ENCODE measurements around the gene RYR1.
A peak's percentile ranks its signal among the peaks of the same experiment; 100 is the strongest.
"Not testable (repeated sequence)": the region's sequence is repeated elsewhere in the genome, so short reads cannot be mapped to it uniquely, and the experiment has no call there.

Gene RYR1

DNA sequence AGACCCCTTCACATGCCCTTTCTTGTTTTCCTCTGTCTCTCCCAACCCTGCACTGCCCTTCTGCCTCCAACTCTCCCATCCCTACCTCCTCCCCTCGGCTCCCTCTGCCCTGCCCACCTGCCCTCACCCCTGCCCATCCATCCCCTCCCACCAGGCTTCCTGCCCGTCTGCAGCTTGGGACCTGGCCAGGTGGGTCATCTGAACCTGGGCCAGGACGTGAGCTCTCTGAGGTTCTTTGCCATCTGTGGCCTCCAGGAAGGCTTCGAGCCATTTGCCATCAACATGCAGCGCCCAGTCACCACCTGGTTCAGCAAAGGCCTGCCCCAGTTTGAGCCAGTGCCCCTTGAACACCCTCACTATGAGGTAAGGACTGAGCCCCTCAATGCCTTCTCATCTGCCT is 35.7 kb downstream of the RYR1 start:
- TF ChIP-seq, protein P1, sequence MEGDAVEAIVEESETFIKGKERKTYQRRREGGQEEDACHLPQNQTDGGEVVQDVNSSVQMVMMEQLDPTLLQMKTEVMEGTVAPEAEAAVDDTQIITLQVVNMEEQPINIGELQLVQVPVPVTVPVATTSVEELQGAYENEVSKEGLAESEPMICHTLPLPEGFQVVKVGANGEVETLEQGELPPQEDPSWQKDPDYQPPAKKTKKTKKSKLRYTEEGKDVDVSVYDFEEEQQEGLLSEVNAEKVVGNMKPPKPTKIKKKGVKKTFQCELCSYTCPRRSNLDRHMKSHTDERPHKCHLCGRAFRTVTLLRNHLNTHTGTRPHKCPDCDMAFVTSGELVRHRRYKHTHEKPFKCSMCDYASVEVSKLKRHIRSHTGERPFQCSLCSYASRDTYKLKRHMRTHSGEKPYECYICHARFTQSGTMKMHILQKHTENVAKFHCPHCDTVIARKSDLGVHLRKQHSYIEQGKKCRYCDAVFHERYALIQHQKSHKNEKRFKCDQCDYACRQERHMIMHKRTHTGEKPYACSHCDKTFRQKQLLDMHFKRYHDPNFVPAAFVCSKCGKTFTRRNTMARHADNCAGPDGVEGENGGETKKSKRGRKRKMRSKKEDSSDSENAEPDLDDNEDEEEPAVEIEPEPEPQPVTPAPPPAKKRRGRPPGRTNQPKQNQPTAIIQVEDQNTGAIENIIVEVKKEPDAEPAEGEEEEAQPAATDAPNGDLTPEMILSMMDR (conservative IDR thresholded peaks at IDR 0.05; ENCODE audit: low read depth, low read length), result no peak

DNA sequence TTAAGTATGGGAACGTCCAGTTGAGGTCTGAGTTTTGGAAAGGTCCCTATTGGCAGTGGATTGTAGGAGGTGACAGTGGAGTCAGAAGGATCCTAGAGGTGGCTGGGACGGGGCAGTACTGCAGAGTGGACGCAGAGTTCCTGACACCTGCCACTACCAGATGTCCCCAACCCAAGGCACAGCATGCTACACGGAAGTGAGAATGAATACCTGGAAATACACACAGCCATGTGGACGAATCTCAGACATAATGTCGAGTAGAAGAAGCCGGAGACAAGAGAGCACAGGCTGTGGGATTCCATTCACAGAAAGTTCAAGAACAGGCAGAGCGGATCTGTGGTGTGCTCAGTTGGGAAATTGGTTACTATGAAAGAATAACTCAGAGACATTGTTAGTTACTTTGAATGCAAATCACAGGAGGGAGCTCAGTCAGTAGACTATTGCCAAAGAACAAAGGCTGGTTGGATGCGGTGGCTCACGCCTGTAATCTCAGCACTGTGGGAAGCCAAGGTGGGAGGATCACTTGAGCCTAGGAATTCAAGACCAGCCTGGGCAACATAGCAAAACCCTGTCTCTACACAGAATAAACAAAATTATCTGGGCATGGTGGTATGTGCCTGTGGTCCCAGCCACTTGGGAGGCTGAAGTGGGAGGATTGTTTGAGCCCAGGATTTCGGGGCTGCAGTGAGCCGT is 37.4 kb downstream of the RYR1 start:
- TF ChIP-seq, protein P1 (conservative IDR thresholded peaks at IDR 0.05; ENCODE audit: low read depth, low read length), result no peak
- no peak overlapping the region for H3K4me3 ChIP-seq (ENCODE audit: low read length)
- no peak for DNase-seq (ENCODE audit: low read depth)

More for the DNA sequence above, 35.7 kb downstream of the RYR1 start:
- no peak for DNase-seq (ENCODE audit: low read depth)
- no peak overlapping the region for H3K4me3 ChIP-seq (ENCODE audit: low read length)

GRCh38 chr19:38472725-38473124 is 39.2 kb downstream of the RYR1 start:
- DNase-seq (ENCODE audit: low read depth); H3K4me3 ChIP-seq (ENCODE audit: low read length): not testable (repeated sequence)

DNA sequence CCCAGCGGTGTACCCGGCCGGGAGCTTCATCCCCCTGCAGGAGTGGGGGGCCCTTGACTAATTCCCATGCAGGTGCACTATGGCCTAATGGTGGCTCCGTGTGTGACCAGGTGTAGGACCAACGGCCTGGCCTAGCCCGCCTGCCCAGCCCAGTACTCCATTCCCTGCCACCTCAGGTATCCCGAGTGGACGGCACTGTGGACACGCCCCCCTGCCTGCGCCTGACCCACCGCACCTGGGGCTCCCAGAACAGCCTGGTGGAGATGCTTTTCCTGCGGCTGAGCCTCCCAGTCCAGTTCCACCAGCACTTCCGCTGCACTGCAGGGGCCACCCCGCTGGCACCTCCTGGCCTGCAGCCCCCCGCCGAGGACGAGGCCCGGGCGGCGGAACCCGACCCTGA is 39.7 kb downstream of the RYR1 start:
- H3K4me3 ChIP-seq (ENCODE audit: low read length), result no peak overlapping the region
- no peak for DNase-seq (ENCODE audit: low read depth)
- TF ChIP-seq, protein P1 (conservative IDR thresholded peaks at IDR 0.05; ENCODE audit: low read depth, low read length), result no peak

GRCh38 chr19:38475176-38475575 is 41.7 kb downstream of the RYR1 start:
- TF ChIP-seq, protein P1 (conservative IDR thresholded peaks at IDR 0.05; ENCODE audit: low read depth, low read length), result no peak
- DNase-seq (ENCODE audit: low read depth), result no peak
- H3K4me3 ChIP-seq (ENCODE audit: low read length), result no peak overlapping the region

- no peak overlapping the region for H3K4me3 ChIP-seq (ENCODE audit: low read length)
- no peak for DNase-seq (ENCODE audit: low read depth)
- TF ChIP-seq, protein P1 (conservative IDR thresholded peaks at IDR 0.05; ENCODE audit: low read depth, low read length), result peak; percentile 42
Measured at GRCh38 chr19:38478273-38478971, 44.9 kb downstream of the RYR1 start.

DNA sequence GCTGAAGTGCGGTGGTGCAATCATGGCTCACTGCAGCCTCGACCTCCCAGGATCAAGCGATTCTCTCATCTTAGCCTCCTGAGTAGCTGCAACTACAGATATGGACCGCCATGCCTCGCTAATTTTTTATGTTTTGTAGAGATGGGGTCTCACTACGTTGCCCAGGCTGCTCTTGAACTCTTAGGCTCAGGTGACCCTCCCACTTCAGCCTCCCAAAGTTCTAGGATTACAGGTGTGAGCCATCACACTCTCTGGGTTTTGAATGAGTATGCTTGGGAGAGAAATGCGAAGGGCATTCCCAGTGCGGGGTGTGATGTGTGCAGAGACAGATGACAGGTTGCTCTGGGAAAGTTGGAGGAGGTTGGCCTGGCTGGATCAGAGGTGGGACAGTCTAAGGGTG is 49.0 kb downstream of the RYR1 start:
- H3K4me3 ChIP-seq (ENCODE audit: low read length), result no peak overlapping the region
- TF ChIP-seq, protein P1 (conservative IDR thresholded peaks at IDR 0.05; ENCODE audit: low read depth, low read length), result no peak
- no peak for DNase-seq (ENCODE audit: low read depth)
